Loucy (cell line): ENCODE data around the gene TPM2.

ENCODE experiments used
- EZH2phosphoT487 ChIP-seq: fragments of 200-600 bp; IDR thresholded peaks from 2 replicates; pipeline ENCODE4 v1.6.1; 2018; ENCODE audit warnings: antibody characterized with exemption, mild to moderate bottlenecking, moderate library complexity, borderline replicate concordance
- TF ChIP-seq, protein P1 (sequence below): fragments of 200-600 bp; sonication (generic); conservative IDR thresholded peaks from 2 replicates; pipeline ENCODE4 v1.5.1; 2014; ENCODE audit warnings: mild to moderate bottlenecking, antibody characterized with exemption, low read length

DNA sequence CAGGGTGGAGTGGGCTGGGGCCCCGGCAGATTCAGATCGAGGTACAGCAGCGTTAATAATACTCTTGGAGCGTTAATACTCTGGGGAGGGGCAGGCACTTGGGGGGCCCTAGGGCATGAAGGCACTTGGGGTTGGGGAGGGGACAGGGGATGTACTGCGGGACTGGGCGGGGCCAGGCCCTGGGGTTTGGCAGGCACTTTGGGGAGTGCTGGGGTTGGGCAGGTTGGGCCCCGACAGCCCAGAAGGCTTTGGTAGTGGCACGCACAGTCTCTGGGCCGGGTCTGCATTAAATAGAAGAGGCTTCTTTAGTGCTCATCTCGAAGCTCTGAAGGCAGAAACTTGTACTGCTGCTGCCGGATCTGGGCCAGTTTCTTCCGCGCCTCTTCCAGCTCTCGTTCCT is 7.8 kb upstream of the TPM2 start:
- TF ChIP-seq, protein P1, sequence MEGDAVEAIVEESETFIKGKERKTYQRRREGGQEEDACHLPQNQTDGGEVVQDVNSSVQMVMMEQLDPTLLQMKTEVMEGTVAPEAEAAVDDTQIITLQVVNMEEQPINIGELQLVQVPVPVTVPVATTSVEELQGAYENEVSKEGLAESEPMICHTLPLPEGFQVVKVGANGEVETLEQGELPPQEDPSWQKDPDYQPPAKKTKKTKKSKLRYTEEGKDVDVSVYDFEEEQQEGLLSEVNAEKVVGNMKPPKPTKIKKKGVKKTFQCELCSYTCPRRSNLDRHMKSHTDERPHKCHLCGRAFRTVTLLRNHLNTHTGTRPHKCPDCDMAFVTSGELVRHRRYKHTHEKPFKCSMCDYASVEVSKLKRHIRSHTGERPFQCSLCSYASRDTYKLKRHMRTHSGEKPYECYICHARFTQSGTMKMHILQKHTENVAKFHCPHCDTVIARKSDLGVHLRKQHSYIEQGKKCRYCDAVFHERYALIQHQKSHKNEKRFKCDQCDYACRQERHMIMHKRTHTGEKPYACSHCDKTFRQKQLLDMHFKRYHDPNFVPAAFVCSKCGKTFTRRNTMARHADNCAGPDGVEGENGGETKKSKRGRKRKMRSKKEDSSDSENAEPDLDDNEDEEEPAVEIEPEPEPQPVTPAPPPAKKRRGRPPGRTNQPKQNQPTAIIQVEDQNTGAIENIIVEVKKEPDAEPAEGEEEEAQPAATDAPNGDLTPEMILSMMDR: no peak
- no peak for TF ChIP-seq EZH2phosphoT487
